ENCODE results near the gene GRK6. TPM values are rescaled to one million over a fixed set of nuclear protein-coding genes. Genes with fewer than 3 reads are reported as not detected.

GRK6 gene
- polyA plus RNA-seq, 1 of the 3 experiments (the other 2 are of a cell fraction), result 39.5 TPM

DNA sequence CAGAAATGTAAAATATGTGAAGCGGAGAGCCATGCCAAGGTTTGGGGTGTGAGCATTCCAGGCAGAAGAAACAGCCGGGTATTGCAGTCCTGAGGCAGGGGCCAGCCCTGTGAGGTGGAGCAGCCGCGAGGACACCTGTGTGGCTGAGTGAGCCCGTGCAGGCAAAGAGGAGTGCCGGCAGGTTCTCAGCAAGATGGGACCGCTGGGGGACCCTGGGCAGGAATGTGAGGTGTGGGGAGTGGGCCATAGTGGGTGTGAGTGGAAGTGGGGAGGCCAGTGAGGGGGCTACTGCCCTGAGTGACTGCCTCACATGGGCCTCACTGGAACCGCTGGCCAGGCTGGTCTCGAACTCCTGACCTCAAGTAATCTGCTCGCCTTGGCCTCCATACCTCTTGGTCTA, 12.0 kb downstream of the GRK6 start:
- H3K9ac ChIP-seq, result no peak overlapping the region
- DNase-seq, result no peak
- TF ChIP-seq, protein P1, sequence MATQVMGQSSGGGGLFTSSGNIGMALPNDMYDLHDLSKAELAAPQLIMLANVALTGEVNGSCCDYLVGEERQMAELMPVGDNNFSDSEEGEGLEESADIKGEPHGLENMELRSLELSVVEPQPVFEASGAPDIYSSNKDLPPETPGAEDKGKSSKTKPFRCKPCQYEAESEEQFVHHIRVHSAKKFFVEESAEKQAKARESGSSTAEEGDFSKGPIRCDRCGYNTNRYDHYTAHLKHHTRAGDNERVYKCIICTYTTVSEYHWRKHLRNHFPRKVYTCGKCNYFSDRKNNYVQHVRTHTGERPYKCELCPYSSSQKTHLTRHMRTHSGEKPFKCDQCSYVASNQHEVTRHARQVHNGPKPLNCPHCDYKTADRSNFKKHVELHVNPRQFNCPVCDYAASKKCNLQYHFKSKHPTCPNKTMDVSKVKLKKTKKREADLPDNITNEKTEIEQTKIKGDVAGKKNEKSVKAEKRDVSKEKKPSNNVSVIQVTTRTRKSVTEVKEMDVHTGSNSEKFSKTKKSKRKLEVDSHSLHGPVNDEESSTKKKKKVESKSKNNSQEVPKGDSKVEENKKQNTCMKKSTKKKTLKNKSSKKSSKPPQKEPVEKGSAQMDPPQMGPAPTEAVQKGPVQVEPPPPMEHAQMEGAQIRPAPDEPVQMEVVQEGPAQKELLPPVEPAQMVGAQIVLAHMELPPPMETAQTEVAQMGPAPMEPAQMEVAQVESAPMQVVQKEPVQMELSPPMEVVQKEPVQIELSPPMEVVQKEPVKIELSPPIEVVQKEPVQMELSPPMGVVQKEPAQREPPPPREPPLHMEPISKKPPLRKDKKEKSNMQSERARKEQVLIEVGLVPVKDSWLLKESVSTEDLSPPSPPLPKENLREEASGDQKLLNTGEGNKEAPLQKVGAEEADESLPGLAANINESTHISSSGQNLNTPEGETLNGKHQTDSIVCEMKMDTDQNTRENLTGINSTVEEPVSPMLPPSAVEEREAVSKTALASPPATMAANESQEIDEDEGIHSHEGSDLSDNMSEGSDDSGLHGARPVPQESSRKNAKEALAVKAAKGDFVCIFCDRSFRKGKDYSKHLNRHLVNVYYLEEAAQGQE (IDR thresholded peaks at IDR 0.05; ENCODE audit: low read depth, low read length), result no peak
- TF ChIP-seq YY1 (IDR thresholded peaks at IDR 0.05; ENCODE audit: low read depth), result no peak
- no peak for TF ChIP-seq NFIC (IDR thresholded peaks at IDR 0.05; ENCODE audit: borderline replicate concordance)
- TF ChIP-seq GABPA (IDR thresholded peaks at IDR 0.05; ENCODE audit: low read depth), result no peak
- TF ChIP-seq TEAD4 (IDR thresholded peaks at IDR 0.05; ENCODE audit: borderline replicate concordance, insufficient read depth), result no peak
- TF ChIP-seq NRF1 (IDR thresholded peaks at IDR 0.05; ENCODE audit: low read depth, low read length), result no peak
- TF ChIP-seq TCF12 (IDR thresholded peaks at IDR 0.05), result no peak
- no peak for TF ChIP-seq FOXM1 (IDR thresholded peaks at IDR 0.05; ENCODE audit: low read depth)
- no peak for TF ChIP-seq FOXJ3 (CRISPR knock-in tag; IDR thresholded peaks at IDR 0.05)
- no peak for TF ChIP-seq ELF1 (IDR thresholded peaks at IDR 0.05)
- TF ChIP-seq CHD2 (IDR thresholded peaks at IDR 0.05; ENCODE audit: low read length, partially characterized antibody), result no peak
- no peak for TF ChIP-seq JUND (IDR thresholded peaks at IDR 0.05)
- TF ChIP-seq, protein P2, sequence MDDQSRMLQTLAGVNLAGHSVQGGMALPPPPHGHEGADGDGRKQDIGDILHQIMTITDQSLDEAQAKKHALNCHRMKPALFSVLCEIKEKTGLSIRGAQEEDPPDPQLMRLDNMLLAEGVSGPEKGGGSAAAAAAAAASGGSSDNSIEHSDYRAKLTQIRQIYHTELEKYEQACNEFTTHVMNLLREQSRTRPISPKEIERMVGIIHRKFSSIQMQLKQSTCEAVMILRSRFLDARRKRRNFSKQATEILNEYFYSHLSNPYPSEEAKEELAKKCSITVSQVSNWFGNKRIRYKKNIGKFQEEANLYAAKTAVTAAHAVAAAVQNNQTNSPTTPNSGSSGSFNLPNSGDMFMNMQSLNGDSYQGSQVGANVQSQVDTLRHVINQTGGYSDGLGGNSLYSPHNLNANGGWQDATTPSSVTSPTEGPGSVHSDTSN (IDR thresholded peaks at IDR 0.05), result no peak
- TF ChIP-seq POLR2AphosphoS5 (IDR thresholded peaks at IDR 0.05; ENCODE audit: low read depth, low read length), result no peak
- TF ChIP-seq RFX5 (IDR thresholded peaks at IDR 0.05; ENCODE audit: low read length), result no peak
- no peak overlapping the region for H3K4me3 ChIP-seq (ENCODE audit: low read depth in 2 of 2, low read length in 1 of 2)
- H3K4me2 ChIP-seq, result no peak overlapping the region
- no peak overlapping the region for H3K27ac ChIP-seq (ENCODE audit: low read depth in 2 of 2, low read length in 1 of 2)
- POLR2A ChIA-PET, result interaction anchor here (2.1 kb wide), 1 partner anchor 12 kb away, joined by 6 read pairs; the partner anchor contains the start of gene GRK6
- 96% methylated on average over 9 of the region's 10 CpGs for WGBS (ENCODE audit: low lambda C conversion rate)
- no peaks in the 10 kb centered on the region for H3K9me2 ChIP-seq
- H3K9me3 ChIP-seq, result no peaks in the 10 kb centered on the region
- H3K4me1 ChIP-seq (ENCODE audit: control insufficient read depth in 1 of 2, insufficient read depth in 2 of 2, low read depth in 1 of 2, low read length in 1 of 2), result peaks cover 0 to 7% of the 10 kb centered on the region in 2 experiments; a peak in 1 of 4 replicates
- CTCF ChIA-PET, result interaction anchor here (0.6 to 12.7 kb wide), 3 partner anchors 16 to 63 kb away, joined by 3 to 206 read pairs (median 4); partner anchors contain the start of gene PFN3
- peaks cover 10% of the 10 kb centered on the region for H3F3A ChIP-seq (replicated peaks; ENCODE audit: insufficient read depth)
- H3K79me2 ChIP-seq (ENCODE audit: insufficient read depth), result peaks cover 3% of the 10 kb centered on the region; the same call in 1 of the 2 replicates
- H3K36me3 ChIP-seq (replicated peaks in 1 of 2; ENCODE audit: control insufficient read depth in 1 of 2, insufficient read depth in 2 of 2, low read length in 1 of 2), result peaks cover 12 to 39% of the 10 kb centered on the region in 2 experiments
- H3K27me3 ChIP-seq (ENCODE audit: insufficient read depth), result no peaks in the 10 kb centered on the region
- H2AFZ ChIP-seq (ENCODE audit: low read depth), result no peak overlapping the region
- H4K20me1 ChIP-seq (ENCODE audit: insufficient read depth), result no peaks in the 10 kb centered on the region
